GM21526 (cell line): ENCODE results near the gene LSP1.

ENCODE experiments used
- ATAC-seq: cut with Tn5 transposase; IDR thresholded peaks from one replicate; pipeline ENCODE4 v1.9.1; 2021; ENCODE audit warnings: moderate library complexity; ENCODE audit not compliant: unreplicated experiment, low FRiP score

The LSP1 gene

DNA sequence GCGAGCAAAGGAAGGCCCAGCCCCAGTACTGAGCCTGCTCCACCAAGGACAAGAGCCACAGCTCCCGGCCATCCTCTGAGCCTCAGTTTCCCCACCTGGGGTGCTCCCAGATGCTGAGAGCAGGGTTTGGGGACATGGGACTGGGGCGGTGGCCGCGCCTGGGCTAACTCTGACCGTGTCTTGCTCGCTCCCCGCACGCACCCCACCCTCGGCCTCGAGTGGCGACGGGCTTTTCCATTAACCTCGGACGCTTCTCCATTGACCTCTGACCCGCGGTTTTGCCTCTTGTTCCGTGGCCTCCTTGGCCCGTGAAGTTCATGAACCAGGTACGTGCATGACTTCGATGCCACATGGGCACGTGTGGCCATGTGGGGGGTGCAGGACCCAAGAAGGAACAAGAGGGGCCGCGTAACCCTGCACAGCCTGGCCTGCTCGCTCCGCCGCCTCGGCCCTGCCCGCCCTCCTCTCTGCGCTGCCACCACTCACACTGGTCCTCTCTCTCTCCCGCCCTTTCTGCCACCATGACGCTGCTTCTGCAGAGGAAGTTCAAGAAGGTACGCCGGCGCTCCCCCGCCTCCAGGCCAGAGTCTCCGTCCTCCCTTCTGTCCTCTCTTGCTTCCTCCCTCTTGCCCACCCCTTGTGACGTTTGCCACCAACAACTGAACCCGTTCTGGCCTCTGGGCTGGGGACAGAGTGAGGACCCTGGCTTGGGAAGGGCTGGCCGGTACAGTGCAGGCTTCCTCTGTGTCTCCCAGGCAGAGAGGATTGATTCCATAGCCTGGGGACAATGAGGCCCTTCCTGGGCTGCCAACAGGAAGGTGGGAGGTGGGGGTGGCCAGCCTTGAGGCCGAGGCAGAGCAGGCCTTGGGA lies 73.5 kb downstream of the LSP1 start:
- no peak for ATAC-seq

DNA sequence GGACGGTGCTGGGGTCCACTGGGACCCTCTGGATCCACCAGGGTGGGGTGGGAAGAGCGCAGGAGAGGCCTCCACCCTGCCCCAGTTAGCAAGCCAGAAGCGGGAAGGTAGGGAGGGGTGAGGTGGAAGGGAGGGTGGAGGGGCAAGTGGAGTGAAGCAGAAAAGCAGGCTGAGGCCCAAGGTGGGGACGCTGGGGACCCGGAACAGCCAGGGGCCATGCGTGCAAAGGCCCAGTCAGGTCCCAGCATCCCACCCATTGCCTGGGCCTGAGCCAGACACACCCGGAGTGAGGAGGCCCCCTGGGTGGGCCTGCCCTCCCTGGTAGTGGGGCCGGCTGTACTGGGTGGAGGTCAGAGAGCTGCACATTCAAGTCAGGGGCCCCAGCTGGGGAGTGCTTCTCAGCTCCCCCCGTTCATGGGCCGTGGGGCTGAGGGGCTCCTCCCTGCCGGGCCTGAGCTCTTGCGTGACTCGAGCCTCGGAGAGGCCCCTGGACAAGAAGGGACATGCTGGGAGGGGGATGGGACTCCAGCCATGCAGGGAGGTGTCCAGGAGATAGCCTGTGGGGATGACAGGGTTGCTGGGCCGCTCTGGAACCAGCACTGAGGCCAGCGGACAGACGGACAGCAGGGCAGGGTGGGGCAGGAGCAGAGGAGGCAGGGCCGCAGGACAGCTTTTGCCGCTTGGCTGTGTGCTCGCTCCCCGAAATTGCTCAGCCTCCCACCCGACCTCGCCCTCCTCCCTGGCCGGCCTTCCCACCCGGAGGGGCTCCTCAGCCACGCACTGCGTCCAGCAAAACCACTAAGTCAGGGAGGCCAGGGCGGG lies 74.4 kb downstream of the LSP1 start:
- ATAC-seq = no peak

DNA sequence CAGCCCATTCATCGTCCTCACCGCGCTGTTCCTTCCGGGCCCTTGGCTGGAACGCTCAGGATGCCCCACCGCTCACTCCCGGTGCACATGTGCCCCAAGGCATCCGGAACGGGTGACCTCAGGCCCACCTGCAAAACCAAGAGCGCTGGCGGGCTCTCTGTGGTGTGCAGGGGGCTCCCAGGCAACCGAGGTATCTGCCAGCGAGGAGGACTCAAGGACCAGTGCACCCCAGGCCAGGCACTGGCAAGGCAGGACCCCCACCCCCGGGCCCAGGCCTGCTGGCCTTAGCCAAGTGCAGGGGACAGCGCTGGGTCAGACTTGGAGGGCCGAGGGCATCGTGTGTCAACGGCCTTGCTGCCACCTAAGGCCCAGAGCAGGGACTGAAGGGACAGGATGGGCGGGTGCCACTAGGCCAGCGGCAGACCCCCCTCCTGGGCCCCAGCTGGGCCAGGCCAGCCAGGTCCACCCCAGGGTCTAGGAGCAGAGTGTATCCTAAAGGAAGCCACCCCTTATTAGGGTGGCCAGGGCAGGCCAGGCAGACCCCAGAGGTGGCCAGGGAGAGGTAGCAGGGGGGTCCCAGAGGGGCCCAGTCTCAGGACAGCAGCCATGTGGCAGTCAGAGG lies 75.1 kb downstream of the LSP1 start:
- no peak for ATAC-seq

DNA sequence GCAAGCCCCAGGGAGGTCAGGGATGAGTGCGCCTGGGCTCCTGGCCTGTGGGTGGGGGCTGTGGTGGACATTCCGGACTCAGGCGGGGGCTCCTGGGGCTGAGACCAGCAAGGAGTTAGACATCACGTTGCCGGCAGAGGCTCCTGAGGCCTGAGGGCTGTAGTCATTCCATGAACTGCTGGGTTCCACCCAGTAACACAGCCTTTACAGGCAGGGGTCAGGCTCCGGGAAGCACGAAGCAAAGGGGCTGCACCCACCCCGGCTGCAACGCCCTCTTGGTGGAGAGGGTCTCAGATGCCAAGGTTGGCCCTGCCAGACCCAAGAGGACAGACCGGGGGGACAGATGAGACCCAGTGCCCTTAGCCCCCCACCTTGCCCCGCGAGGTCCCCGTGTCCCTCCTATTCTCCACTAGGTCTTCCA lies 75.6 kb downstream of the LSP1 start:
- ATAC-seq = no peak

DNA sequence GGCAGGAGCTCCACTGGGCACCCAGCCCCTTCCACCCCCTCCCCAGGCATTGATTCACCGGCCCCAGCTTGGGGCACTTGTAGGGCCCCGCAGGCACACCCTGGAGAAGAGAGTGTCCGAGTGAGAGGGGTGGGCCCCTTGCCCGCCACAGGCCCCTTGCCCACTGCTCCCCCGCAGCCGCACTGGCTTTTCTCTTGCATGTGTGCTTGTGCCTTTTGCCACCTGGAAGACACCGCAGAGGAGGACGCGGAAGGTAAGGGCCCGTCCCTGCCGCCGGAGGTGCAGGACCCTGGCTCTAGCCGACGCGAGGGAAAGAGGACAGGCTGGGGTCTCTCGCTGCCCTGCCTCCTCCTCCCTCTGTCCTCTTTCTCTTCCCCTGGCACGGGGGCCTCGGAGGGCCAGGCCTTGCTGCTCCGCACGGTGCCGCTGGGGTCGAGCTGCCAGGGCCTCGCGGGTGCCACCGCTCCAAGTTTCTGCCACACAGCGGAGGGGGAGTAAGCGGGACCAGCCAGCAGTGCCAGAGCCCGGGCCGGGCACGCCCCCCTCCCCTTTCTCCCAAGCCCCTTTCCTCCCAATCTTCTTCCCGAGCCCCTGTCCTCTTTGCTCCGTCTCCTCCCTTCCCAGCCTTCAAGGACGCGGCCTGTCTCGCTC lies 76.1 kb downstream of the LSP1 start:
- no peak for ATAC-seq

DNA sequence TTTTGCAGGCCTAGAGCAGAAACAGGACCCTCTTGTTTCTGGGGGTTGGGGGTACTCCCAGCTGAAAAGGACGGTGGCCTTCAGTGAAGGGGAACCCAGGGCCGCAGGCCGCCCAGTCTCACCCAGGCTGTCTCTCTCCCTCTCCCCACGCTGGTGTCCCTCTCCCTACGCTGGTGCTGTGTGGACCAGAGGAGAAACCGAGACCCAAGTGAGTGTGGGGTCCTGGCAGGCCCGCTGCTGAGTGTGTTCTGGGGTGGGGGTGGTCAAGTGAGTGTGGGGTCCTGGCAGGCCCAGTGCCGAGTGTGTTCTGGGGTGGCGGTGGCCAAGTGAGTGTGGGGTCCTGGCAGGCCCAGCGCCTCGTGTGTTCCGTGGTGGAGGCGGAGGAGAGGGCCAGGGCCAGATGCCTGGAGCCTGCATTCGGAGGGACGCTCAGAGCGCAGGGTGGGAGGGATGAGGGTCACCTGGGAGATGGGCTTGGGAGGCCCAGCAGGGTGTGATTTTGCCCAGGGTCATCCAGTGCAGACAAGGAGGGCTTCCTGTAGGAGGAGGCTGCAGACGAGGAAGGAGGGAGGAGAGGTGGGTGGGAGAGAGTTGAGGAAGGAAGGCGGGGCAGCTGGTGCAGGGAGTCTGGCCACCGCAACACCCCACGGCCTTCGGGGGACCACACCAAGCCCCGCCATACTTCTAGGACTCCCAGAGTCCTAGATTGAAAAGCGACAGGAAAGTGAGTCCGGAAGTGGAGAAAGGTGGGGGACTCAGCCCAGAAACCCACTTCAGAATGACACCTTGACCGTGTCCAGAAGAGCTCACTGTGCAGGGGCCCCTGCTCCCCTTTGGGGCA lies 77.0 kb downstream of the LSP1 start:
- no peak for ATAC-seq

DNA sequence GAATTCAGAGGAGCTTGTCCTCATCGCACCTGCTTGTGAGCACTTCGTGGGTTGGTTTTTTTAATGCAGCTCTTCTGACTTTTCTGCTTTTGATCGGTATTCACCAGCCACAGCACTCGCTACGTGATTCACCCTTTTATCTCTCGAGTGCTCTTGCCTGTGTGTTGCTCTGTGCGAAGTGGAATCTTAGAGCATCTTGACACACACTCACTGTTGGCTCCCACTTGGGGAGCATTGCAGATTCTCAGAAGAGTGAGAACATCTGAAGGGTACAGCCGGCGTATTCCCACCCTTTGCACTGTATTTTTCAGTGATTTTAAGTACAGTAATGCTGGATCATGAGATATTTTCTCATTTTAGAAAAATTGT lies 77.6 kb downstream of the LSP1 start:
- no peak for ATAC-seq

DNA sequence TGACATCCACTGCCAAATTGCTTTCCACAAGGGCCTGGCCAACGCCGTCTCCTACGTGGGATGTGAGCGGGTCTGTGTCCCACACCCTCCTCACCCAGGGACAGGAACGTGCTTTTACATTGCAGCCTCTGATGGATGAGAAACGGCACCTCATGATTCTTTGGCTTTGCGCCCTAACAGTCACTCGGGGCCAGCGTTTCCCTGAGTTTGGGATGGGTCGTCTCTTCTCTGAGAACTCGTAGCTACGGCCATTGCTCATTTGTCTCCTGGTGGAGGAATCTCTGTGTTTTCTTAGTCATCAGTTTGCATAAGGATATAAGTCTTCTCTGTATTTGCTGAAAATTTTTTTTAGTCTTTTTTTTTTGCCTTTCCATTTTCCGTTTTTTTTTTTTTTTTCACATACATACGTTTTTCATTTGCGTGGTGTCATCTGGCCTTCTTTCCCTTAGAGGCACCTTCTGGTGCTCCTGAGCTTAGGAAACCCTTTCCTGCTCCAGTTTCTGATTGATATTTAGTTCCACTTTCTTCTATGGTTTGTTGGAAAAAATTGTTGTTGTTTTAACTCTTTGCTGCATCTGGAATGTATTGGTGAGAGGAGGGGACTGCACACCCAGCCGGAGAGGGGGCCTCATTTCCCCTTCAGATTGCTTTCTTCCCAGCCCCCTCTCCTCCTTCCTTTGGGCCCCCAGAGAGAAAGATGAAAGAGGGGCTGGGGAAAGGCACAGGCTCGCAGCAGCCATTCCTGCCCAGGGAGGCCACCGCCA lies 78.6 kb downstream of the LSP1 start:
- ATAC-seq = no peak

DNA sequence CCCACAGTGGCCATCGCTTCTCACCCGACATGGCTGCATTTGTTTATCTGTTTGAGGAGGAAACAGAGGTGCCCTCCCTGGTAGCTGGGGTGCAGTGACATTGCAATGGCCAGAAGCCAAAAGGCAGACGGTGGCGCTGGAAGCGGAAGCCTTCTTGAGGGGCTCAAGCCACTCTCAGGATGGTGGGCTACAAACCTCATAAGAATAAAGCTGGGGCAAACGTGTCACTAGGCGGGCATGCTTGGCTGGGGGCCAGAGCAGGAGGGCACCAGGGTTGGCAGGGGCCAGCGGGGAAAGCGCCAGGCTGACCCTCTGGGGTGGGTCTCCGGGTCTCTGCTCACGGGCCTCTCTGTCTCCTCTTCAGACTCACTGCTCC lies 79.2 kb downstream of the LSP1 start:
- no peak for ATAC-seq

DNA sequence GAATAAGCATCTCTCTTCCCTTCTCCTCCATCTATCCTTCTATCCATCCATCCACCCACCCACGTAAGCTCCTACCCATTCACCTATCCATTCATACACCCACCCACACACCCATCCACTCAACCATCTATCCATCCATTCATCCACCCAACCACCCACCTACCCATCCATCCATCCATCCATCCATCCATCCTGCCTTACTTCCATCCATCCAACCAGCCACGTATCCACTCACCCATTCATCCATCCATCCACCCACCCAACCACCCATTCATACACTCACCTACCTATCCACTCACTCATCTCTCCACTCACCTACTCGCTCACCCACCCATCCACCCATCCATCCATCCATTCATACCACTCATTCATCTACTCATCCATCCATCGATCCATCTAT lies 79.8 kb downstream of the LSP1 start:
- ATAC-seq = no peak

DNA sequence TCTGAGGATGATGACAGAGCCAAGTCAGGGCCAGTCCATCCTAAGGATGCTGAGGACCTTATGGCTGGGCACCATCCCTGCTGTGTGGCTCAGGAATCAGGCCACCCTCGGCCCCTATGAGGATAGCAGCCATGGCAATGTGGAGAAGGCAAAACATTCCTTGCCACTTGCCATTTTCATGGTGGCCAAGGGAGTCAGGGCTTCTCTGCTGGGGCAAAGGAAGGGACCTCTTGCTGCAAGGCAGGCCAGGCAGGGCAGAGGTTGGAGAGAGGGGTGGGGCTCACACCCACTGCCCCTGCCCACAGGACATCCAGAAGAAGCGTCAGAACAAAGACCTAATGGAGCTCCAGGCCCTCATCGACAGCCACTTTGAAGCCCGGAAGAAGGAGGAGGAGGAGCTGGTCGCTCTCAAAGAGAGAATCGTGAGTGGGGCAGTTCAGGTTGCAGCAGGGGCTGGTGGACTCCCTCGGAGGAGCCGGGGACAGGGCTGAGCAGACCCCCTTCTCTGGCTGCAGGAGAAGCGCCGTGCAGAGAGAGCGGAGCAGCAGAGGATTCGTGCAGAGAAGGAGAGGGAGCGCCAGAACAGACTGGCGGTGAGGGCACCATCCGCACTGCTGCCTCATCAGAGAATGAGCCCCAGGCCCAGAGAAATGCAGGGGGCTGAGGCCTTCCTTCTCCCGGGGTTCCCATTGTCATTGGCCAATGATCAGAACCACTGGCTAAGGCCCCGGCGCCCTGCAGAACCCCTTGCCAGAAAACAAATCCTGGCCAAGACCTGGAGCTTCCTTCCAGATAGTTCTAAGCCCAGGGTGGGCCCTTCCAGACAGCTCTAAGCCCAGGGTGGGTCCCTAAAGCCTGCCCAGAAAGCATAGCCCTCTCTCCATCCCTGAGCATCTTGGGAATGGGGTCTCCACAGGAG lies 80.8 kb downstream of the LSP1 start:
- no peak for ATAC-seq

DNA sequence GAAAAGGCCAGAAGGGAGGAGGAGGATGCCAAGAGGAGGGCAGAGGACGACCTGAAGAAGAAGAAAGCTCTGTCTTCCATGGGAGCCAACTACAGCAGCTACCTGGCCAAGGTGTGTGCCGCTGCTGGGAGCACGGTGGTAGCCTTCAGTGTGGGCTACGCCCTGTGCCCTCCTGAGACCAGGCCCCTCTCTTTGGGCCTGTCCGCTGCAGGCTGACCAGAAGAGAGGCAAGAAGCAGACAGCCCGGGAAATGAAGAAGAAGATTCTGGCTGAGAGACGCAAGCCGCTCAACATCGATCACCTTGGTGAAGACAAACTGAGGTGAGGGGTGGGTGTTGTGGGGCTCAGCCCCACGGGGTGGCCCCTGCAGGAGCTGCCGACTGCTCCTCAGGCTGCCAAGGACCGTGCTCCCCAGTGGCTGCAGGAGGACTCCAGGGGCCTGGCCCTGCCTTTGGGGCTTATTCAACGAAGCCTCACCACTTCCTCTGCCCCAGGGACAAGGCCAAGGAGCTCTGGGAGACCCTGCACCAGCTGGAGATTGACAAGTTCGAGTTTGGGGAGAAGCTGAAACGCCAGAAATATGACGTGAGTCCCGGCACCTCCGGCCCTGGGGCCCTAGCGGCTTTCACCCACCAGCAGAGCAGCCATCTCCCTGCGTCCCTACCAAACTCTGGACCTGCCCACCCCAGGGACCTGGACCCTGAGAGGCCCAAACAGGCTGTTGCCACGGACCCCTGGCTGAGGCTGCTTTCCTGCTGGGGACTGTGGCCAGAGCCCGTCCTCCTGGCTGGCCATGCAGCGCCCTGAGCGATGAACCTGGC lies 81.7 kb downstream of the LSP1 start:
- ATAC-seq = no peak

DNA sequence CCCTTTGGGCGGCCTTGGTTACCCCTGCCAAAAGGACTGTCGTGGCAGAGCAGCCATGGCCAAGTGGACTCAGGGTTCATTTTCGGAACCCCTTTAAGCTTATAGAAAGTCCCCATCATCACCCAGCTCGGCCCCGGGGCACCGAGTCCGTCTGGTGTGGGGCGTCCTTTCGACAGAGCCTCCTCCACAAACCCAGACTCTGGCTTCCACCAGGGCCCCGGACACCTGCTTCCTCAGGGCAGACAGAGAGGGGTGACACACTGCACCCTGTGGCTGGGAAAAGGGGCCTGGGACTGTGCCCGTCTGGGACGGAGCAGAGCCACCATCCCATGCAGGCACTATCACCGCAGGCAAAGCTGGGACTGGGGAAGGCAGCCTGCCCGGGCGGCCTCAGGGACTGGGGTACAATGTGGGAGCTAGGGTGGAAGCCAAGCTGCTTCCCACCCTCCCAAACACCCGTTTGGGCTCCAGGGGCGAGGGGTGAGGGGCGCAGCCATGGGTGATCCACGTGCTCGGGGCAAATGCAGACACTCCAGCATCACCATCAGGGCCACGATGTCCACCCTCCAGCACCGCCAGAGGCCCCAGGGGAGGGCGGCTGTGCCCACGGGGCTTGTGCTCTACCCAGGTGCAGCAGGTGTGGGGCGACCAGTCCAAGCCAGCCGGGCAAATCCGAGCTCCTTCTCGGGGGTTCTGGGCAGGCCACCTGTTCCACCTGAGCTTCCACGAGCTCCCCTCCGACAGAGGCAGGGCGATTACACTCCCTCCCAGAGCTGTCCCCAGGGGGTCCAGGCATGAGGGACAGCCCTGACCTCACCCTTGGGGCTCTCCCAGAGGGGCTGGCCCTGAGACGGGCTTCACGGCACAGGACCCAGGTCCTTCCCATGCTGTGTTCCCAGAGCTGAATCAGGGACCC lies 82.5 kb downstream of the LSP1 start:
- no peak for ATAC-seq

DNA sequence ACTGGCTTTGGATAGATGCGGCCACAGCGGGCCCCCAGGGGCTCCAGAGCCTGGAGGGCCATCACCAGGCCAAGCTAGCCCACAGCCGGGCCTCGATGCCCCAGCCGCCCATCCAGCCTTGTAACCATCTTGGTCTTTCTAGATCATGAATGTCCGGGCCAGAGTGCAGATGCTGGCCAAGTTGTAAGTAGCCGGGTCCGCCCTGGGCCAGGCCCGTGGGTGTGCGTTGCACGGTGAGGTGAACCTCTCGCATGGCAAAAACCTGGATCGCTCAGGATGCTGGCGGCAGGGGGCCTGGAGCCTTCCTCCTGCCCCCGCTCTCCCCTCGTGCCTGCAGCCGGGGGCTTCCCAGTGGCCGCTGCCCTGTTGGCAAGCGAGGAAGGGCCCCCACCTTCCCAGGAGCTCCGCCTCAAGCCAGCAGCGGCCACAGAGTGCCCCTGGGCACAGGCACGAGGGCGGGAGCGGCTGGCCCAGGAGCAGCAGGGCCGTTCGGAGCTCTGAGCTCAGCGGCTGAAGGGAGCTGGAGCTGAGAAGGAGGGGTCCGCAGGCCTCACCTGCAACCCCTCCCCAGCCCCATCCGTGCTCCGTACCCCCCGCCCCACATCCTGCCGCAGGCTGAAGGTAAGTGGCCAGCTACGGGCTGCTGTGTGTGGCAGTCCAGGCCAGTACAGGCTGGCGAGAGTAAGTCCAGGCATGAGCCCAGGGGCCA lies 83.3 kb downstream of the LSP1 start:
- no peak for ATAC-seq

DNA sequence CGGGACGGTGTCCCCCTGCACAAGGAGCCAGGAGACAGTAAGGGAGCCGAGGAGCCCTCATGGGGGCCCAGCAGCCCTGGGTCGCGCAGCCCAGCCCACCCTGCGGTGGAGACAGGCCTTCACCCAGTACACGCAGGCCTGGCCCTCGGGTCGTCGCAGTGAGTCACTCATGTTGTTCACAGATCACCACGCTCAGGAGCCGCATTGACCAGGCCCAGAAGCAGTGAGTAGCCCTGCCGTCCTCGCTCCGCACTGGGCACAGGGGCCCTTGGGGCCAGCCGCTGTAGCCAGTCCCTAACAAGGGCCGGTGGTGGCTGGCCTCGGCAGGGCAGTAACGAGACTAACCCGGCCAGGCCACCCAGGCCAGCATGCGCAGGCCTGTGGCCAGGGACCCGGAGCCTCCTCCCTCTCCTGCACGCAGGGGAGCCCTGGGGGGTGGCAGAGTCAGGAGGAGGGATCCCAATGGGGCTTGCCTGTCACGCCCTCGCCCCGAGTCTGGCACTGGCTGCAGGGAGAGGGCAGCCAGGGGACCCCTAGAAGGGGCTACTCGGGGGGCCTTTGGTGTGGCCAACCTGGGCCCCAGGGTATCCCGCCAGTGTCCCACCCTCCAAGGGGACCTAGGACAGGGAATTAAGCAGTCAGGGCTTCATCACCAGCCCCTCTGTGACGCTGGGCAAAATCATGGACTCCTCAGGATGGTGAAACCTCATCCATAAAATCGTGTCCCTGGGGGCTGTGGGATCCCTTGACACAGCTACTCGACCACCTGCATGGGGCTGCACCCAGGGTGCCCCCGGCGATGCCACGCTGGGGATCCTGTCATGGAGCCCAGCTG lies 84.1 kb downstream of the LSP1 start:
- no peak for ATAC-seq
